H9 (cell line): Measurements from ENCODE around the gene CD79A. TPM values are rescaled to one million over a fixed set of nuclear protein-coding genes. Genes with fewer than 3 reads are reported as not detected.

Experiments used
- DNase-seq: peaks from one replicate; pipeline ENCODE4 v3.0.0-alpha.2; 2017
- H2AFZ ChIP-seq: one replicate; pipeline ENCODE4 v1.6.1; 2013; ENCODE audit warnings: mild to moderate bottlenecking, low read length, control low read depth, moderate library complexity
- H2AK5ac ChIP-seq: 2 replicates; pipeline ENCODE4 v1.6.1; 2013; ENCODE audit warnings: low read length, control low read depth, mixed read lengths; ENCODE audit not compliant: insufficient read length
- H2BK120ac ChIP-seq: one replicate; pipeline ENCODE4 v1.6.1; 2013; ENCODE audit warnings: low read depth, mild to moderate bottlenecking, low read length, control low read depth, inconsistent platforms; ENCODE audit not compliant: poor library complexity, severe bottlenecking
- H2BK12ac ChIP-seq: 2 replicates; pipeline ENCODE4 v1.6.1; 2013; ENCODE audit warnings: low read length, control low read depth, mixed read lengths, low read depth; ENCODE audit not compliant: insufficient read length
- H2BK15ac ChIP-seq: 2 replicates; pipeline ENCODE4 v1.6.1; 2013; ENCODE audit warnings: low read depth, low read length, control low read depth
- H2BK20ac ChIP-seq: one replicate; pipeline ENCODE4 v1.6.1; 2013; ENCODE audit warnings: low read depth, mild to moderate bottlenecking, low read length, control low read depth, inconsistent platforms; ENCODE audit not compliant: poor library complexity, severe bottlenecking
- H2BK5ac ChIP-seq: 2 replicates; pipeline ENCODE4 v1.6.1; 2013; ENCODE audit warnings: low read length, control low read depth, mixed read lengths; ENCODE audit not compliant: insufficient read length
- H3K14ac ChIP-seq: 2 replicates; pipeline ENCODE4 v1.6.1; 2013; ENCODE audit warnings: low read length, control low read depth; ENCODE audit not compliant: insufficient read depth
- H3K18ac ChIP-seq: 2 replicates; pipeline ENCODE4 v1.6.1; 2013; ENCODE audit warnings: low read depth, mild to moderate bottlenecking, mixed read lengths, low read length, control low read depth; ENCODE audit not compliant: insufficient read length
- H3K23ac ChIP-seq: 2 replicates; pipeline ENCODE4 v1.6.1; 2013; ENCODE audit warnings: low read length, control low read depth, mixed read lengths, low read depth; ENCODE audit not compliant: insufficient read length
- H3K23me2 ChIP-seq: 2 replicates; pipeline ENCODE4 v1.6.1; 2013; ENCODE audit warnings: low read depth, mild to moderate bottlenecking, mixed read lengths, low read length, control low read depth; ENCODE audit not compliant: insufficient read length, poor library complexity, severe bottlenecking
- H3K27ac ChIP-seq: 2 replicates; pipeline ENCODE4 v1.5.1; 2013; ENCODE audit warnings: low read length, control low read depth, mixed read lengths, low read depth; ENCODE audit not compliant: insufficient read length
- H3K27me3 ChIP-seq: 2 replicates; pipeline ENCODE4 v1.6.1; 2013; ENCODE audit warnings: low read length, control low read depth, inconsistent platforms; ENCODE audit not compliant: insufficient read depth
- H3K4ac ChIP-seq: 2 replicates; pipeline ENCODE4 v1.6.1; 2013; ENCODE audit warnings: low read depth, mild to moderate bottlenecking, control low read depth, inconsistent platforms, low read length, moderate library complexity
- H3K4me1 ChIP-seq: 2 replicates; pipeline ENCODE4 v1.6.1; 2013; ENCODE audit warnings: low read length, control low read depth, inconsistent platforms; ENCODE audit not compliant: insufficient read depth
- H3K4me2 ChIP-seq: 2 replicates; pipeline ENCODE4 v1.6.1; 2013; ENCODE audit warnings: low read length, control low read depth, mixed read lengths; ENCODE audit not compliant: insufficient read length, insufficient read depth
- H3K56ac ChIP-seq: 2 replicates; pipeline ENCODE4 v1.6.1; 2013; ENCODE audit warnings: low read depth, mild to moderate bottlenecking, mixed read lengths, low read length, control low read depth; ENCODE audit not compliant: insufficient read length
- H3K79me1 ChIP-seq: 2 replicates; pipeline ENCODE4 v1.6.1; 2013; ENCODE audit warnings: low read depth, mild to moderate bottlenecking, moderate library complexity, low read length, control low read depth, inconsistent platforms; ENCODE audit not compliant: insufficient read depth, poor library complexity, severe bottlenecking
- H3K79me2 ChIP-seq: 2 replicates; pipeline ENCODE4 v1.6.1; 2013; ENCODE audit warnings: low read length, control low read depth, inconsistent platforms; ENCODE audit not compliant: insufficient read depth
- H3K9ac ChIP-seq: 2 replicates; pipeline ENCODE4 v1.6.1; 2013; ENCODE audit warnings: low read length, control low read depth, mixed read lengths; ENCODE audit not compliant: insufficient read length; ENCODE audit errors: extremely low read depth
- H3K9me3 ChIP-seq: one replicate; pipeline ENCODE4 v1.6.1; 2013; ENCODE audit warnings: low read depth, low read length, inconsistent platforms; ENCODE audit not compliant: control insufficient read depth
- H3T11ph ChIP-seq: one replicate; pipeline ENCODE4 v1.6.1; 2013; ENCODE audit warnings: mild to moderate bottlenecking, low read length, control low read depth, inconsistent platforms
- H4K20me1 ChIP-seq: one replicate; pipeline ENCODE4 v1.6.1; 2013; ENCODE audit not compliant: control insufficient read depth, insufficient read length, insufficient read depth
- H4K5ac ChIP-seq: 2 replicates; pipeline ENCODE4 v1.6.1; 2013; ENCODE audit warnings: low read depth, mild to moderate bottlenecking, mixed read lengths, low read length, control low read depth; ENCODE audit not compliant: insufficient read length
- H4K8ac ChIP-seq: replicated peaks from 2 replicates; pipeline ENCODE4 v1.6.1; 2013; ENCODE audit warnings: low read length, control low read depth, mixed read lengths, low read depth; ENCODE audit not compliant: insufficient read length
- H4K91ac ChIP-seq: 2 replicates; pipeline ENCODE4 v1.6.1; 2013; ENCODE audit warnings: low read depth, mild to moderate bottlenecking, moderate library complexity, mixed read lengths, low read length, control low read depth; ENCODE audit not compliant: insufficient read length
- H3K27ac Mint-ChIP-seq, 3 experiments: 2 replicates in 2 of 3; 3 replicates in 1 of 3; pipeline ENCODE4 v1.8.0; 2020 to 2021; ENCODE audit warnings: mixed read lengths in 3 of 3, mild to moderate bottlenecking in 1 of 3, moderate library complexity in 1 of 3
- H3K27me3 Mint-ChIP-seq: 2 replicates; pipeline ENCODE4 v1.8.0; 2021; ENCODE audit warnings: low read depth, mild to moderate bottlenecking, moderate library complexity, mixed read lengths
- H3K36me3 Mint-ChIP-seq, 3 experiments: 2 replicates in 2 of 3; 3 replicates in 1 of 3; pipeline ENCODE4 v1.8.0; 2020 to 2021; ENCODE audit warnings: low read depth in 3 of 3, mixed read lengths in 3 of 3; ENCODE audit not compliant: insufficient read depth in 1 of 3
- H3K4me1 Mint-ChIP-seq, 2 experiments: 2 replicates each; pipeline ENCODE4 v1.8.0; 2020; ENCODE audit warnings: mixed read lengths in 2 of 2
- H3K4me3 Mint-ChIP-seq, 2 experiments: 2 replicates in 1 of 2; 3 replicates in 1 of 2; pipeline ENCODE4 v1.8.0; 2020 to 2021; ENCODE audit warnings: mild to moderate bottlenecking in 2 of 2, mixed read lengths in 2 of 2, moderate library complexity in 1 of 2
- H3K9me3 Mint-ChIP-seq, 2 experiments: 2 replicates in 1 of 2; 3 replicates in 1 of 2; pipeline ENCODE4 v1.8.0; 2020; ENCODE audit warnings: mild to moderate bottlenecking in 2 of 2, mixed read lengths in 2 of 2, moderate library complexity in 1 of 2
- WGBS: extraction: QIAGEN DNeasy Blood & Tissue Kit; methylation state at CpG from one replicate; pipeline ENCODE4 v1.1.7; 2013; ENCODE audit warnings: missing lambda C conversion rate, low lambda C conversion rate, mixed read lengths; ENCODE audit not compliant: insufficient read length; ENCODE audit errors: extremely low coverage; 5-methylcytosine and 5-hydroxymethylcytosine counted together
- total RNA-seq: library from RNA; stranded (reverse); gene quantifications from 2 replicates; pipeline ENCODE4 v1.2.1, GENCODE V29; 2021
- TF ChIP-seq, protein P1 (sequence below): fragments of 200-600 bp; sonication (generic); conservative IDR thresholded peaks from 3 replicates; pipeline ENCODE4 v1.8.0; 2021; ENCODE audit warnings: antibody characterized with exemption, mild to moderate bottlenecking

Gene CD79A
- total RNA-seq, 1 experiment from 2014 or later, result 0.22 TPM

DNA sequence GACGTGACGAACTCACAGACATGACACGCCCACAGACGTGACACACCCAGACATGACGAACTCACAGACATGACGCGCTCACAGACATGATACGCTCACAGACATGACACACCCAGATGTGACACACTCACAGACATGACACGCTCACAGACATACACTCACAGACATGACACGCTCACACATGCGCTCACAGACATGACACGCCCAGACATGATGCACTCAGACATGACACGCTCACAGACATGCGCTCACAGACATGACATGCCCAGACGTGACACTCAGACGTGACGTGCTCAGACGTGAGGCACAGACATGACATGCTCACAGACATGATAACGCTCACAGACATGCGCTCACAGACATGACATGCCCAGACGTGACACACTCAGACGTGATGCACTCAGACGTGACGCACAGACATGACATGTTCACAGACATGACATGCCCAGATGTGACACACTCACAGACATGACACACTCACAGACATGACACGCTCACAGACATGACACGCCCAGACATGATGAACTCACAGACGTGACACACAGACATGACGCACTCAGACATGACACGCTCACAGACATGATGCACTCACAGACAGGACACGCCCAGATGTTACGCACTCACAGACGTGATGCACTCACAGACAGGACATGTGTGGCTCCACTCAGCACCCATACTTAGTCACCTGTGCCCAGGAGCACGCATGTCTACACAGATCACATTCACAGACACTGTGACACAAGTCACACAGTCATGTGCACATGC, 43.1 kb downstream of the CD79A start:
- Histone ChIP-seq H3K79me2 (no peaks in the 10 kb centered on the region), H2AK5ac (no peak overlapping the region), H3K9ac (no peak overlapping the region), H2BK12ac (no peak overlapping the region), H2BK5ac (no peak overlapping the region), H2AFZ (no peak overlapping the region), H3K9me3 (no peaks in the 10 kb centered on the region), H3K4me2 (no peak overlapping the region), H3K23me2 (no peaks in the 10 kb centered on the region), H4K91ac (no peak overlapping the region), H3K27me3 (peaks cover 92% of the 10 kb centered on the region), H4K5ac (no peak overlapping the region), H3K14ac (no peak overlapping the region), H3K4ac (no peak overlapping the region), H4K8ac (no peak overlapping the region), H4K20me1 (peaks cover 5% of the 10 kb centered on the region), H2BK20ac (no peak overlapping the region), H2BK120ac (no peak overlapping the region), H3T11ph (no peak overlapping the region), H3K23ac (no peak overlapping the region), H3K27ac (no peak overlapping the region), H3K79me1 (no peaks in the 10 kb centered on the region), H2BK15ac (no peak overlapping the region), H3K4me1 (no peaks in the 10 kb centered on the region; the same call in 1 of the 2 replicates), H3K56ac (no peak overlapping the region), H3K18ac (no peak overlapping the region)
- no peak overlapping the region for H3K4me3 Mint-ChIP-seq
- TF ChIP-seq, protein P1, sequence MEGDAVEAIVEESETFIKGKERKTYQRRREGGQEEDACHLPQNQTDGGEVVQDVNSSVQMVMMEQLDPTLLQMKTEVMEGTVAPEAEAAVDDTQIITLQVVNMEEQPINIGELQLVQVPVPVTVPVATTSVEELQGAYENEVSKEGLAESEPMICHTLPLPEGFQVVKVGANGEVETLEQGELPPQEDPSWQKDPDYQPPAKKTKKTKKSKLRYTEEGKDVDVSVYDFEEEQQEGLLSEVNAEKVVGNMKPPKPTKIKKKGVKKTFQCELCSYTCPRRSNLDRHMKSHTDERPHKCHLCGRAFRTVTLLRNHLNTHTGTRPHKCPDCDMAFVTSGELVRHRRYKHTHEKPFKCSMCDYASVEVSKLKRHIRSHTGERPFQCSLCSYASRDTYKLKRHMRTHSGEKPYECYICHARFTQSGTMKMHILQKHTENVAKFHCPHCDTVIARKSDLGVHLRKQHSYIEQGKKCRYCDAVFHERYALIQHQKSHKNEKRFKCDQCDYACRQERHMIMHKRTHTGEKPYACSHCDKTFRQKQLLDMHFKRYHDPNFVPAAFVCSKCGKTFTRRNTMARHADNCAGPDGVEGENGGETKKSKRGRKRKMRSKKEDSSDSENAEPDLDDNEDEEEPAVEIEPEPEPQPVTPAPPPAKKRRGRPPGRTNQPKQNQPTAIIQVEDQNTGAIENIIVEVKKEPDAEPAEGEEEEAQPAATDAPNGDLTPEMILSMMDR, result no peak
- no peak for DNase-seq
- H3K9me3 Mint-ChIP-seq, result no peaks in the 10 kb centered on the region; a peak in 2 of 5 replicates
- H3K4me1 Mint-ChIP-seq, result peaks cover 0 to 14% of the 10 kb centered on the region in 2 experiments; a peak in 2 of 4 replicates
- H3K27ac Mint-ChIP-seq, result no peak overlapping the region
- WGBS, result no CpG with 5 or more reads among the region's 33 CpGs
- H3K36me3 Mint-ChIP-seq, result no peaks in the 10 kb centered on the region
- H3K27me3 Mint-ChIP-seq, result peaks cover 16% of the 10 kb centered on the region
